H1 (cell line): ENCODE results near the gene KANSL1. TPM values are rescaled to one million over a fixed set of nuclear protein-coding genes. Genes with fewer than 3 reads are reported as not detected.

Experiments
- CTCF ChIA-PET: fragments of 300-600 bp; sonication (Branson Sonifier 250); formaldehyde crosslinking; loops from one replicate; lab custom pipeline; 2021; ENCODE audit not compliant: partially characterized antibody; lab: Charles Lee
- POLR2A ChIA-PET: fragments of 300-600 bp; sonication (Branson Sonifier 250); formaldehyde crosslinking; loops from one replicate; lab custom pipeline; 2021; ENCODE audit warnings: inconsistent platforms; ENCODE audit not compliant: partially characterized antibody; lab: Charles Lee
- DNase-seq, 2 experiments: peaks; one replicate each; pipeline versions ENCODE4 v3.0.0 to v3.0.0-alpha.2; 2010 to 2022; ENCODE audit warnings: low spot score in 2 of 2, low read depth in 1 of 2, mixed read lengths in 1 of 2
- FAIRE-seq: peaks from 2 replicates; lab custom pipeline; 2011; peaks lifted over from hg19 to GRCh38; lab: Jason Lieb, UNC
- H2AFZ ChIP-seq: 2 replicates; pipeline ENCODE4 v1.8.1; 2012; ENCODE audit warnings: low read length, inconsistent platforms
- H2AK5ac ChIP-seq: 2 replicates; pipeline ENCODE4 v1.6.1; 2013; ENCODE audit warnings: low read depth, low read length
- H2BK120ac ChIP-seq: replicated peaks from 2 replicates; pipeline ENCODE3; 2013; ENCODE audit warnings: low read depth, low read length, inconsistent platforms
- H2BK12ac ChIP-seq: 2 replicates; pipeline ENCODE4 v1.6.1; 2013; ENCODE audit warnings: low read depth, low read length
- H2BK15ac ChIP-seq: 2 replicates; pipeline ENCODE4 v1.6.1; 2013; ENCODE audit warnings: low read length
- H2BK20ac ChIP-seq: 2 replicates; pipeline ENCODE4 v1.6.1; 2013; ENCODE audit warnings: low read length
- H2BK5ac ChIP-seq: 2 replicates; pipeline ENCODE4 v1.6.1; 2013; ENCODE audit warnings: low read depth, low read length
- H3K14ac ChIP-seq: 2 replicates; pipeline ENCODE4 v1.6.1; 2013; ENCODE audit warnings: inconsistent platforms; ENCODE audit not compliant: insufficient read length
- H3K18ac ChIP-seq: 2 replicates; pipeline ENCODE4 v1.6.1; 2013; ENCODE audit warnings: low read length; ENCODE audit errors: extremely low read depth
- H3K23ac ChIP-seq: 2 replicates; pipeline ENCODE4 v1.6.1; 2013; ENCODE audit warnings: inconsistent platforms; ENCODE audit not compliant: insufficient read length
- H3K23me2 ChIP-seq: 2 replicates; pipeline ENCODE4 v1.6.1; 2013; ENCODE audit warnings: low read depth, low read length
- H3K27ac ChIP-seq: 2 replicates; pipeline ENCODE4 v1.6.1; 2011; ENCODE audit warnings: low read depth, low read length, inconsistent platforms
- H3K27me3 ChIP-seq, 4 experiments: replicated peaks in 1 of 4; 1 replicate in 1 of 4; 2 replicates in 3 of 4; pipeline versions ENCODE4 v1.6.1 to v1.8.1; 2011 to 2013; ENCODE audit warnings: low read length in 3 of 4, mild to moderate bottlenecking in 3 of 4, inconsistent platforms in 2 of 4, mixed read lengths in 2 of 4, moderate library complexity in 1 of 4; ENCODE audit not compliant: control insufficient read depth in 3 of 4, insufficient read depth in 3 of 4; ENCODE audit errors: extremely low read depth in 1 of 4
- H3K36me3 ChIP-seq, 4 experiments: 2 replicates each; pipeline versions ENCODE4 v1.6.1 to v1.8.1; 2011 to 2013; ENCODE audit warnings: mild to moderate bottlenecking in 4 of 4, low read length in 3 of 4, moderate library complexity in 2 of 4, control low read depth in 1 of 4, inconsistent platforms in 1 of 4; ENCODE audit not compliant: insufficient read depth in 4 of 4, control insufficient read depth in 2 of 4
- H3K4ac ChIP-seq: replicated peaks from 2 replicates; pipeline ENCODE3; 2013; ENCODE audit warnings: low read length, low read depth, mixed read lengths, inconsistent platforms; ENCODE audit not compliant: insufficient read length
- H3K4me1 ChIP-seq, 4 experiments: replicated peaks in 1 of 4; 1 replicate in 1 of 4; 2 replicates in 3 of 4; pipeline versions ENCODE4 v1.6.1 to v1.8.1; 2011 to 2013; ENCODE audit warnings: low read length in 3 of 4, inconsistent platforms in 2 of 4, mixed read lengths in 1 of 4; ENCODE audit not compliant: insufficient read depth in 4 of 4, control insufficient read depth in 3 of 4
- H3K4me2 ChIP-seq, 2 experiments: 2 replicates each; pipeline versions ENCODE4 v1.6.1 to v1.8.1; 2011 to 2013; ENCODE audit warnings: low read depth in 2 of 2, low read length in 2 of 2, control low read depth in 1 of 2, inconsistent platforms in 1 of 2, mild to moderate bottlenecking in 1 of 2; ENCODE audit not compliant: insufficient read depth in 1 of 2
- H3K4me3 ChIP-seq, 4 experiments: fragments of 200-600, 300-600 bp in 1 of 4; sonication (generic), shearing (Covaris generic), sonication (Bioruptor Twin) in 1 of 4; 2 replicates each; pipeline versions ENCODE4 v1.5.1 to v1.8.1; 2011 to 2016; ENCODE audit warnings: low read length in 4 of 4, low read depth in 3 of 4, control low read depth in 2 of 4, inconsistent platforms in 2 of 4, mild to moderate bottlenecking in 2 of 4, mixed read lengths in 1 of 4, moderate library complexity in 1 of 4; ENCODE audit not compliant: insufficient read depth in 2 of 4; ENCODE audit errors: extremely low read depth in 1 of 4
- H3K56ac ChIP-seq: replicated peaks from 2 replicates; pipeline ENCODE3; 2013; ENCODE audit warnings: low read depth, mild to moderate bottlenecking, mixed read lengths, low read length, inconsistent platforms; ENCODE audit not compliant: insufficient read length
- H3K79me1 ChIP-seq: 2 replicates; pipeline ENCODE4 v1.6.1; 2013; ENCODE audit warnings: low read depth, low read length, control low read depth
- H3K79me2 ChIP-seq, 2 experiments: 2 replicates each; pipeline versions ENCODE4 v1.6.1 to v1.8.1; 2012 to 2013; ENCODE audit warnings: low read length in 2 of 2, mild to moderate bottlenecking in 2 of 2, inconsistent platforms in 1 of 2; ENCODE audit not compliant: insufficient read depth in 2 of 2, control insufficient read depth in 1 of 2
- H3K9ac ChIP-seq, 4 experiments: replicated peaks in 1 of 4; 1 replicate in 1 of 4; 2 replicates in 3 of 4; pipeline versions ENCODE4 v1.6.1 to v1.8.1; 2011 to 2013; ENCODE audit warnings: low read depth in 3 of 4, low read length in 3 of 4, control low read depth in 2 of 4, mild to moderate bottlenecking in 2 of 4, moderate library complexity in 2 of 4, inconsistent platforms in 1 of 4; ENCODE audit errors: extremely low read depth in 1 of 4
- H3K9me3 ChIP-seq, 2 experiments: 2 replicates each; pipeline versions ENCODE4 v1.6.1 to v1.8.1; 2012 to 2013; ENCODE audit warnings: mild to moderate bottlenecking in 2 of 2, moderate library complexity in 2 of 2, control low read depth in 1 of 2, inconsistent platforms in 1 of 2, low read depth in 1 of 2, low read length in 1 of 2, mixed read lengths in 1 of 2; ENCODE audit not compliant: insufficient read depth in 2 of 2
- H4K20me1 ChIP-seq, 2 experiments: replicated peaks in 1 of 2; 2 replicates each; pipeline versions ENCODE3 to v1.8.1; 2011 to 2013; ENCODE audit warnings: inconsistent platforms in 2 of 2, low read length in 2 of 2, mild to moderate bottlenecking in 1 of 2; ENCODE audit not compliant: insufficient read depth in 2 of 2, control insufficient read depth in 1 of 2
- H4K5ac ChIP-seq: 2 replicates; pipeline ENCODE4 v1.6.1; 2013; ENCODE audit warnings: low read length, low read depth, mixed read lengths, inconsistent platforms; ENCODE audit not compliant: insufficient read length
- H4K8ac ChIP-seq: 2 replicates; pipeline ENCODE4 v1.8.0; 2013; ENCODE audit warnings: mild to moderate bottlenecking, moderate library complexity, low read length, inconsistent platforms; ENCODE audit not compliant: insufficient read depth; ENCODE audit errors: extremely low read depth
- H4K91ac ChIP-seq: replicated peaks from 2 replicates; pipeline ENCODE3; 2013; ENCODE audit warnings: low read length, mixed read lengths, inconsistent platforms; ENCODE audit not compliant: insufficient read length
- CTBP2 ChIP-seq: IDR thresholded peaks from 2 replicates; pipeline ENCODE4 v1.7.0; 2011; ENCODE audit warnings: borderline replicate concordance, mild to moderate bottlenecking, moderate library complexity, mixed read lengths, low read length; ENCODE audit not compliant: insufficient read depth, insufficient read length
- NRF1 ChIP-seq: IDR thresholded peaks from 2 replicates; pipeline ENCODE4 v1.6.1; 2011; ENCODE audit warnings: mild to moderate bottlenecking, low read depth, low read length, improper control_type of control experiment
- POLR2AphosphoS5 ChIP-seq: IDR thresholded peaks from 2 replicates; pipeline ENCODE4 v1.6.1; 2011; ENCODE audit warnings: low read depth, low read length
- POU5F1 ChIP-seq: IDR thresholded peaks from 2 replicates; pipeline ENCODE4 v1.6.1; 2011; ENCODE audit warnings: low read depth, mild to moderate bottlenecking, low read length, moderate library complexity
- RFX5 ChIP-seq: IDR thresholded peaks from 2 replicates; pipeline ENCODE4 v1.6.1; 2011; ENCODE audit warnings: low read depth, low read length, improper control_type of control experiment, borderline replicate concordance
- TAF1 ChIP-seq: IDR thresholded peaks from 2 replicates; pipeline ENCODE4 v1.6.1; 2011; ENCODE audit warnings: mild to moderate bottlenecking, low read depth, low read length
- WGBS, 2 experiments: shearing (Covaris generic) in 1 of 2; methylation state at CpG; one replicate each; pipeline versions ENCODE4 v1.1.6 to v1.1.7; 2013 to 2015; ENCODE audit warnings: low lambda C conversion rate in 2 of 2, mixed read lengths in 2 of 2, inconsistent platforms in 1 of 2, low coverage in 1 of 2, missing lambda C conversion rate in 1 of 2; ENCODE audit not compliant: insufficient replicate concordance in 2 of 2, insufficient coverage in 1 of 2, insufficient read length in 1 of 2; ENCODE audit errors: extremely low coverage in 1 of 2, missing lambda C conversion rate in 1 of 2; 5-methylcytosine and 5-hydroxymethylcytosine counted together
- polyA plus RNA-seq, 7 experiments: library from polyadenylated mRNA; depleted of rRNA in 3 of 7; stranded (reverse) in 5 of 7; unstranded in 2 of 7; fragments of >200 nt in 5 of 7; fragments of 200-250 nt in 2 of 7; gene quantifications; 1 replicate in 5 of 7; 2 replicates in 1 of 7; 4 replicates in 1 of 7; pipeline versions ENCODE4 v1.2.1 to v1.2.3, GENCODE V29; 2011 to 2013; ENCODE audit warnings: missing spikeins in 2 of 7, mixed read lengths in 2 of 7
- total RNA-seq: library from RNA; stranded (reverse); fragmentation: NEBNext Ultra II Directional; extraction: Animal tissue kit (Norgen Biotek cat#: 25700); gene quantifications from 2 replicates; pipeline ENCODE4 v1.2.1, GENCODE V29; 2021
- TF ChIP-seq, protein P1 (sequence below): IDR thresholded peaks from 2 replicates; pipeline ENCODE4 v1.6.1; 2011; ENCODE audit warnings: low read depth, mild to moderate bottlenecking, low read length; ENCODE audit not compliant: insufficient read depth

KANSL1 gene
- total and polyA plus RNA-seq, 2 of the 8 experiments (the other 6 are each of a cell fraction or from before 2014, with no cell fraction given): 34.0 to 128 TPM

- no peak overlapping the region for H2BK5ac ChIP-seq
- no peak overlapping the region for H2BK120ac ChIP-seq
- no peak overlapping the region for H3K9ac ChIP-seq
- no peak overlapping the region for H2AK5ac ChIP-seq
- no peak overlapping the region for H3K4ac ChIP-seq
- H3K56ac ChIP-seq: no peak overlapping the region
- no peak overlapping the region for H4K5ac ChIP-seq
- FAIRE-seq (no peak), DNase-seq (no peak)
- no peaks in the 10 kb centered on the region for H3K9me3 ChIP-seq
- H3K79me1 ChIP-seq: peaks cover 3% of the 10 kb centered on the region; the same call in 1 of the 2 replicates
- H2BK12ac ChIP-seq: no peak overlapping the region
- WGBS, 2 experiments: 86% methylated on average over 7 of the region's 8 CpGs; no CpG with 5 or more reads in 1 of the 2 experiments
- H3K4me1 ChIP-seq: peaks cover 3 to 19% (median 6%) of the 10 kb centered on the region in 4 experiments
- H3K27ac ChIP-seq: peak overlapping the region; percentile 6; the same call in 1 of the 2 replicates
- H3K23ac ChIP-seq: no peak overlapping the region
- H2BK15ac ChIP-seq: no peak overlapping the region
- POLR2A ChIA-PET: interaction anchor here (1.4 kb wide), 1 partner anchor 12 kb away, joined by 5 read pairs; no protein-coding TSS in a partner anchor
- H3K18ac ChIP-seq: no peak overlapping the region
- no peaks in the 10 kb centered on the region for H3K27me3 ChIP-seq
- no peak overlapping the region for H4K91ac ChIP-seq
- TF ChIP-seq POU5F1 (no peak), CTBP2 (no peak), NRF1 (no peak), RFX5 (no peak), POLR2AphosphoS5 (0 out of 2 replicates have a peak, but pooled peaks have one; percentile 21), TAF1 (no peak)
- TF ChIP-seq, protein P1, sequence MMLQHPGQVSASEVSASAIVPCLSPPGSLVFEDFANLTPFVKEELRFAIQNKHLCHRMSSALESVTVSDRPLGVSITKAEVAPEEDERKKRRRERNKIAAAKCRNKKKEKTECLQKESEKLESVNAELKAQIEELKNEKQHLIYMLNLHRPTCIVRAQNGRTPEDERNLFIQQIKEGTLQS: no peak
- no peak overlapping the region for H2AFZ ChIP-seq
- H3K36me3 ChIP-seq: peaks cover under 1 to 13% (median 2%) of the 10 kb centered on the region in 4 experiments; a peak in 5 of 8 replicates
- H4K8ac ChIP-seq: 0 out of 2 replicates have a peak overlapping the region, but pooled peaks have one; percentile 4
- peaks cover 1 to 5% of the 10 kb centered on the region in 2 experiments for H4K20me1 ChIP-seq
- no peaks in the 10 kb centered on the region for H3K79me2 ChIP-seq
- H2BK20ac ChIP-seq: no peak overlapping the region
- H3K4me3 ChIP-seq: no peak overlapping the region
- no peak overlapping the region for H3K4me2 ChIP-seq
- no peak overlapping the region for H3K14ac ChIP-seq
- no peaks in the 10 kb centered on the region for H3K23me2 ChIP-seq
- CTCF ChIA-PET: interaction anchor here (0.7 to 2.3 kb wide), 5 partner anchors 17 to 149 kb away, joined by 3 to 12 read pairs (median 5); no protein-coding TSS in a partner anchor
Measured at GRCh38 chr17:46025510-46026165, 167.6 kb downstream of the KANSL1 start.
